WERI-Rb-1 (cell line): Measurements from ENCODE around the gene ARHGEF19.

Experiments used
- DNase-seq: peaks from one replicate; pipeline ENCODE4 v3.0.0-alpha.2; 2020
- H3K27ac ChIP-seq: fragments of 250-450 bp; sonication (Bioruptor Pico); 2 replicates; pipeline ENCODE4 v1.5.1; 2020; ENCODE audit warnings: mild to moderate bottlenecking, moderate library complexity
- H3K27me3 ChIP-seq: fragments of 250-450 bp; sonication (Bioruptor Pico); 2 replicates; pipeline ENCODE4 v1.5.1; 2021; ENCODE audit warnings: mild to moderate bottlenecking, low read depth, moderate library complexity; ENCODE audit not compliant: insufficient read depth, severe bottlenecking
- H3K36me3 ChIP-seq: fragments of 250-450 bp; sonication (Bioruptor Pico); 2 replicates; pipeline ENCODE4 v1.5.1; 2020; ENCODE audit warnings: mild to moderate bottlenecking, moderate library complexity
- H3K4me3 ChIP-seq: 2 replicates; pipeline ENCODE4 v1.5.1; 2011; ENCODE audit warnings: low read depth, mild to moderate bottlenecking, control low read depth, low read length
- H3K9me3 ChIP-seq: fragments of 250-450 bp; sonication (Bioruptor Pico); 2 replicates; pipeline ENCODE4 v1.5.1; 2021; ENCODE audit warnings: mild to moderate bottlenecking, moderate library complexity; ENCODE audit not compliant: severe bottlenecking
- CTCF ChIP-seq: IDR thresholded peaks from 2 replicates; pipeline ENCODE4 v1.5.1; 2011; ENCODE audit warnings: low read depth, mild to moderate bottlenecking, control low read depth, inconsistent platforms, low read length

ARHGEF19 gene

GRCh38 chr1:16162163-16162822 lies 50.2 kb downstream of the ARHGEF19 start:
- Histone ChIP-seq H3K4me3 (no peak overlapping the region), H3K27ac (no peak overlapping the region), H3K27me3 (no peaks in the 10 kb centered on the region), H3K36me3 (no peaks in the 10 kb centered on the region), H3K9me3 (no peaks in the 10 kb centered on the region)
- DNase-seq = no peak
- TF ChIP-seq CTCF = no peak

- Histone ChIP-seq H3K4me3 (no peak overlapping the region), H3K27ac (no peak overlapping the region), H3K27me3 (no peaks in the 10 kb centered on the region), H3K36me3 (no peaks in the 10 kb centered on the region), H3K9me3 (no peaks in the 10 kb centered on the region)
- TF ChIP-seq CTCF = no peak
- DNase-seq = no peak
Measured at GRCh38 chr1:16161717-16162116, 50.7 kb downstream of the ARHGEF19 start.

- Histone ChIP-seq H3K27ac (no peak overlapping the region), H3K9me3 (no peaks in the 10 kb centered on the region)
- DNase-seq = no peak
Measured at GRCh38 chr1:16158993-16159831, 53.2 kb downstream of the ARHGEF19 start.

GRCh38 chr1:16158025-16158424 lies 54.4 kb downstream of the ARHGEF19 start:
- Histone ChIP-seq H3K9me3 (no peaks in the 10 kb centered on the region), H3K36me3 (no peaks in the 10 kb centered on the region), H3K27me3 (peaks cover 31% of the 10 kb centered on the region), H3K27ac (no peak overlapping the region), H3K4me3 (no peak overlapping the region)
- no peak for DNase-seq
- TF ChIP-seq CTCF = no peak

More at GRCh38 chr1:16158993-16159831, 53.2 kb downstream of the ARHGEF19 start:
- no peak overlapping the region for H3K4me3 ChIP-seq
- H3K36me3 ChIP-seq = no peaks in the 10 kb centered on the region
- H3K27me3 ChIP-seq = peaks cover 23% of the 10 kb centered on the region
- TF ChIP-seq CTCF = no peak

- Histone ChIP-seq H3K27me3 (peaks cover 31% of the 10 kb centered on the region), H3K36me3 (no peaks in the 10 kb centered on the region), H3K27ac (no peak overlapping the region), H3K9me3 (no peaks in the 10 kb centered on the region), H3K4me3 (no peak overlapping the region)
- TF ChIP-seq CTCF = no peak
- DNase-seq = no peak
Measured at GRCh38 chr1:16156848-16157495, 55.5 kb downstream of the ARHGEF19 start.
